ENCODE results near the gene CLSTN2. TPM values are rescaled to one million over a fixed set of nuclear protein-coding genes. Genes with fewer than 3 reads are reported as not detected.

CLSTN2 gene
- total RNA-seq, 1 donor from 2014 or later, result under 0.01 TPM

DNA sequence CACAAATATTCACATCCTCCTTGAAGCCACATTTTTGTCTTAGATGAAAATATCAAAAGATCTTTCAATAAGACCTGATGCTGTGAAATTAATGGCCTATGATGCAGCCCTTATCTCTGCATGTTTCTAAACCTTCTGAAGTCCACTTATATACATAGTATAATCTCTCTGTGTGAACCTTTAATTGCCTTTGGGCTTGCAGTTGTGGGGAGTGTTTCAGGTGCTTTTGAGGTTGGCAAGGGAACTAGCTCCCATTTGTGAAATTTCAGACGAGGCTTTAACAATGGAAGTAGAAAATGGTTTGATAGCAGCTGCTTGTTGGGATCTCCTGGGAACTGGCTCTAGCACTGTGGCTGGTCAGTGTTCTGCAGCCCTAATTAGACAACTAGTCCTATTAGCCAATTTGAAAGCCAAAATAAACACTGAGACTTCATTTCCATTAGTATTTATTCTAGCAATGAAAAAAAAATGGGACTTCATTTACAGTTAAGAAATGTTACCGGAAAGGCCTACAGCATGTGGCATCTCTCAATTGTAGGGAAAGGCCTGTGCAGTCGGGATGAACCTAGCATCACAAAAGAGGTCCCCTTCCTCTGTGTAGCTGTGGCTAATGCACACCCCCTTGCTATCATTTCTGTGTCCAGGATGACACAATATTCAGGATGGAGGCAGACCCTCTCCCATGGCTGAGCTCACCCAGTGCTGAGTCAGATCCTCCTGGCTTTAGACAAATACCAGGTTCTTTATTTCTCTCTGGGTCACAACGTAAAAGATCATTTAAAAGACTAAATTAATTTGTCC, 602.1 kb downstream of the CLSTN2 start:
- DNase-seq (ENCODE audit: low read depth, low spot score), result no peak

DNA sequence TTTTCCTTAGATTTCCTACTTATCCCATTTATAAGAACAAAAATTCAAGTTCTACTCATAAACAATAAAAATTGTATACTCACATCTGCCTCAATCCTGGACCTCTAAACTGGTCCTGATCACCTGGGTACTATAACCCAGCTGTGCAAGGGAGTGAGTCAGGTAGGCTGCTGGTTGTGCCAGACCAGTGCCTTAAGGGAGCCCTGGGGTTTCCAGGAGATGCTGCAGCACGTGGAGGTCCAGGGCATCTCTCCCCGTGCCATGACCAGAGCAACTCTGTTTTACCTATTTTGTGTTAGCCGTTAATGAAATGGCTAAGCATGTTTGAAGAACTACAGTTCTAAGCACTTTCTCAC, 602.7 kb downstream of the CLSTN2 start:
- DNase-seq (ENCODE audit: low read depth, low spot score), result no peak

DNA sequence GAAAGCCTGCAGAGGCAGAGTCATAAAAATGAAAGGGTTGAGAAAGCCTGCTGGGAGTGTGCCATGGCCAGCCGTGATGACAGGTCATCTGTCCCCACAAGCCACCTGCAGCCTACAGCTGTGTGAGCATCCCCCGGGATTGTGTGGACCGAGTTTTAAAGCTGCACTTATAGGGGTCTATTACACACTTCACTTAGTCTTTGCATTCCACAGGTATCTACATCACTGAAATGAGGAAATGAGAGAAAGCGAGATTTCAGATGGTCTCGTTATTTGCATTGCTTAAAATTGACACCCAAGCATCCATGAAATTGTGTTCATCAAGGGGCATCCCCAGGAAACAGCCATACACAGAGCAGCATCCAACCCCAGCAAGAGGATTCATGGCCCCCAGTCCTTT, 605.3 kb downstream of the CLSTN2 start:
- no peak for DNase-seq (ENCODE audit: low read depth, low spot score)

DNA sequence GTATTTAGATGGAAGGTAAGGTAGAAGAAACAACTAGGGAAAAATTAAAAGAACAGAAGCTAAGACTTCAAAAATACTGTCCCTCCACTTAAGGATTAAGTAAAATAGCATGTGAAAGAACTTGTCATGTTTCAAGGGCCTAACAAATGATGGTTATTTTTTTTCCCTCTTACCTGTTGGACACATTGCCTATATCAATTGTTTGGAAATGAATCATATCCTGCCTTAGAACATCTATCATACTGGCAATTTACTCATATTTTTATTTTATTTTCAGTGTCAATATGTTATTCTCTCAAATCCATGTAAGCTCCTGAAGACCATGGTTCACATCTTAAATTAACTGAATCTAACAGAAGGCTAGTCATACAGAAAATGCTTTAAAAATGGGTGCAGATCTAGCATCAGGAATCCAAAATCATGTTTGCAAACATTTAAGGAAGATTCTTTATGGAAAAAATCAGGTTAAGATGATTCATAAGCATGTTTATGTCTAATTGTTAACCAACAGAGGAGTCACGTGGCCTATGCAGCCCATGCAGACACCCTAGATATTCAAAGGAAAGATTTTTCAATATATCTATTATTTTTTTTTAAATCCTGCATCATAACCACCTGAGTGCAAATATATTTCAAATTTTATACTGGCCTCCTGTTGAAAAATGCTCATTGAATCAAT, 607.1 kb downstream of the CLSTN2 start:
- no peak for DNase-seq (ENCODE audit: low read depth, low spot score)

DNA sequence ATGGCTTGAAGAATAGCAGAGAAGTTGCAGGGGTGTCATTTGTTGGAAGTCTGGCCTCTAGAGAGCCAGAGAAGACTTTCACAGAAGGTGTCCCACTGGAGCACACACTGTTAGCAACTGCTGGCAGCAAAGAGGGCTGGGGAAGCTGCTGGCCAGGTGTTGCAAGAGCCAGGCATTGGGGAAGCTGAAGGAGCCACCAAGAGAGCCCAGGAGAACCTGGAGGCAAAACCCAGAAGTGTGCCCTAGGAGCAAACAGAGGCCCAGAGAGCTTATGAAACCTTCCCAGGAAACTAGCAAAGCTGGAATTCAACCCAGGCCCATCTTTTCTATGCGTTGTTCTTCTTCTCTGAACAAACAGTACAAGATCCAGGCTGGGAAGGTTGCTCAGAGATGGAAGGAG, 610.2 kb downstream of the CLSTN2 start:
- no peak for DNase-seq (ENCODE audit: low read depth, low spot score)

DNA sequence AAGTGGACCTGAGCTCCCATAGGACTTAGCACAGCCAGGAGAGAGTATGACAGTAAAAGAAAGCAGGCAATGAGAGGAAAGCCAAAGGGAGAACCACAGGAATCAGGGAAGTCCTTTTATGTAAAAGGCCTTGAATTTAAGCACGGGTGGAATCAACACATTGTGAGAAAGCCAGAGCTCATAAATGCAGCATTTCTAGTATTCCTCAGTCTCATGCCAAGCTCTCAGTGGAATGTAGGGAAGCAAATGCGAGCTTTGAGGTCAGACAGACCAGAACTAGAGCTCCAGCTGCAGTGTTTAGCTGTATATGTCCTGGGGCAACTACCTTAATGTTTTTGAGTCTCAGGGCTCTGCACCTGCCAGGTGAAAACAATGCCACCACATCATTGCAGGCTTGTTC, 610.8 kb downstream of the CLSTN2 start:
- no peak for DNase-seq (ENCODE audit: low read depth, low spot score)

DNA sequence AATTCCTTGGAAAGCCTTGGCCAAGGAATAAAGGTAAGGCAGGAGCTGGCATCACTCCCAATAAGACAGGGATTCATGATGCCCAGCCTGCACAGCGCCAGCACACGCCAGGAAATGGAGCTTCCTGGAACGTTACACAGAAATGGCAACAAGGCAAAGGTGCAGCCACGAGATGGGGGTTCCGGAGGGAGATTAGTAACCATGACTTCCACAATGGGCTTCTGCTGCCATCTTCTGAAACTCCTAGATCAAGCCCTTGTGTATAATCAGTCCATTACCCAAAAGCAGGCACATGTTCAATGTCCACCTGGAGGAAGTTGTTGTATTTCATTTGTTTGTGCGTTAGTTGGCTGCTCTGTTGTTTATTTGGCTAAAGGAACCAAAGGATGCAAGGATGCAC, 611.7 kb downstream of the CLSTN2 start:
- no peak for DNase-seq (ENCODE audit: low read depth, low spot score)

DNA sequence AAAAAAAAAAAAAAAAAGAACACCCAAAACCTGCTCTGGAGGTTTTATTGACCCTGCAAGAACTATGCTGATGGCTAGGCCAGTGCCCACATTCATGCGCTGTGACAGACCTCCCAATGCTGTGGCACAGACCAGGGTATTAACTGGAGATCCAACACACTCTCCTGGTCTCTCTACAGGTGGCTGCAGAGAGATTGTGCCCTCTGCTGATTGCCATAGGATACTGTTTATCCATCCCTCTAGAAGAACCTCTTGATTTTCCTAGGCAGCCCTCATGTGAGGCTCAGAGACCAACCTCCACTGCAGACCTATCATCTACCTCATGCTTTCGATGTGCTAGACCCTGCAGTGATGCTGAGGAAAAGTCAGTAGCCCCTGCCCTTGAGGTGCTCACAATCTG, 617.4 kb downstream of the CLSTN2 start:
- no peak for DNase-seq (ENCODE audit: low read depth, low spot score)

DNA sequence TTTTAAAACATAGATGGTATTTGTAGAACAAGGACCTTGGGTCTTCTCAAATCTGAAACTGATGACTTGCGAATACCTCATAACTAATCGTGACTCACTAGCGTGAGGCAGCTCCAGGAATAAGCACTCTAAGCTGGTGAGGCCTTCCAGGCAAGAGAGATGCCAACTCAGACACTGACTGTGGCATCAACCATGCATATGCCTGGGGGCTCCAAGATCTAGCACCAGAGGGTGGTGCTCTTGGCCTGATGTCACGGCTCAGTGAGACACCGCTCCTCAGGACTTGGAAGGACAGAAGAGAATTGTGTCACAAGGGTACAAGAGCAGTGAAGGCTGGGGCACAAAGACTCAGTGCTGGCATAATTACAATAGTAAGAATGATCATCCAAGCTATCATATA, 617.9 kb downstream of the CLSTN2 start:
- DNase-seq (ENCODE audit: low read depth, low spot score), result no peak

DNA sequence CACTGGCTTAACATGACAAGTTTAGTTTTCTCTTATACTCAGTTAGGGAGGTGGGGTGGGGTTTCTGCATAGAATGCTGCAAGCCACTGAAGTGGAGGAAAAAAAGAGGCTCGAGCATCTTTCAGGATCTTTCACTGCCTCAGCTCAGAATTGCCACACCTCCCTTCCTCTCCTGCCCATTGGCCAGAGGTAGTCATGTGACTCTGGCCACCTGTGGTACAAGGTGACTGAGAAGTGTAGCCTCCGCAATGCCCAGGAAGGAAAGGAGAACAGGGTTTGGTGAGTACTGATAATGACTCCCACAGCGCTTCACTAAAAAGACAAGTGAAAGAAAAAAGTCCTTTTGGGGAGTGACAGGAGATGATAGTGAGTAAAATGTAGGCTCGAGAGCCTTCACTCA, 618.6 kb downstream of the CLSTN2 start:
- DNase-seq (ENCODE audit: low read depth, low spot score), result no peak

DNA sequence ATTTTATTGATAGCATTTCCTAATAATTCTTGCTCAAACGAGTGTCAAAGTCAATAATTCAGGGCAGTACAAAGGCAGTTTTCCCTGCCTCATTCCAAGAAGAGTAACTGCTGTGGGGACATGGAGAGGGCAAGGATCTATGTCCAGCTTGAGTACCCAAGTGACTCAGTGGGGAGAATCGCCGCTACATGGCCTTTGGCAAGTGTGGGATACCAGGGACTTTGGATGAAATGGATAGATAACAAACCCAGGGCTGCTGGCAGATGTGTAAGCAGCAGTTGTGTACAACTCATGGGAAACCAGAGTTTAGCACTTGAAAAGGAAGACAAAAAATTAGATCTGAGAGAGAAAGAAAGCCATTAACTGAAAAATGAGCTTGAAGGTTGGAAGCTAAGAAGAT, 620.7 kb downstream of the CLSTN2 start:
- DNase-seq (ENCODE audit: low read depth, low spot score), result no peak

DNA sequence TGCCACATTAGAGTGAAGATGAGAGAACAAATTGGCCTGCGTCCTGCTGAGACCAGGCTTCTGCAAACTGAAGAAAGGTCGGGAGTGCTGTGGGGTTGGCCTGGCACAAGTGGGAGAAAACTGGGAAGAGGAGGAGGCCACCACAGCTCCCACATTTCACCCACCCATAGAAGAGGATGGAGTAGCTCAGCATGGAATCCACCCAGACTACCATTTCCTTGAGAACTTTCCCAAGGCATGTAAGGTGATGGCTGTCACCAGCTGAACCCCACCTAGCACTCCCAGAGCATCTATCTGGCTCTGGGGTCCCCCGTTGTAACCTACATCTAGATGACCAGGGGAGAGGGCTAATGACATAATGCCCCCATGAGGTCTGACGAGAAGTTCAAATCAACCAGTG, 622.5 kb downstream of the CLSTN2 start:
- DNase-seq (ENCODE audit: low read depth, low spot score), result no peak

DNA sequence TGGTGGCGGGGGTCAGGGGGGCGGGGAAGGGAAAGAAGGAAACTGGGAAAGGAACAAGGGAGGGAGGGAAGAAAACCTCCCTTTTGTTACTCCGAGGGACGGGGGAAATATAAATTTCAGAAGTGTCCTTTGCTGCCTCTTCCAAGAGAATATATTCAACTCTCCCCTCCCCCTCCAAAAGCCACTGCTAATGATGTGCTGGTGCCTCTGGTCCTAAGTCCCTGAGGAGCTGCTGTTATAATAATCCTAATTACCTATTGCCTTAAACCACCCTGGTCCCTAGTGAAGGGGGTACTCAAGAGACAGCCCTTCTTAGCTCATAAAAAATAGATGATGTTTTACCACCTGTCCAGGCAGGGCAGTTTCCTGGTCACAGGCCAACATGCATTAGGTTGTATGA, 624.6 kb downstream of the CLSTN2 start:
- no peak for DNase-seq (ENCODE audit: low read depth, low spot score)

DNA sequence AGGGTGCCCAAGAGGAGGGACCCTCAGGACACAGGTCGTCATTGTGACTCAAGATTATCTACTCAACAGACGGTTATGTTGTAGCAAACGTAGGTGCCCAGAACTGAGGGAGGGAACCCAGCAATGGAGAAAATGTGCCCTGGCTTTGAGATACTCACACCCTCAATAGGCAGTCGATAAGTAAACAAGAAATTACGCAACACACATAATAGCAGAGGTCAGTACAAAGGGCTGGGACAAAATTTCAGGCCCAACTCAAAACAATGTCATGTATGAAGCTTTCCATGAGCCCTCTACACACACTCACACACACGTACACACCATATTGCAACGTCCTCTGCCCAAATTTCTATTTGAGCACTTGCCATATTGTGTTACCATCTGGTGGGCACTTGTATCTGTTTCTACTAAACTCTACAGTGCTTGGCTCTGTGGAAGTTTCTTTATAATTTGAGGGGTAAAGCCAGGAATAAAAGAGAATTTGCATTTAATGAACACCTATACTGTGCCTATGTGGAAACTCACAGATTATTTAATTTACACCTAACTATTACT, 628.3 kb downstream of the CLSTN2 start:
- no peak for DNase-seq (ENCODE audit: low read depth, low spot score)

DNA sequence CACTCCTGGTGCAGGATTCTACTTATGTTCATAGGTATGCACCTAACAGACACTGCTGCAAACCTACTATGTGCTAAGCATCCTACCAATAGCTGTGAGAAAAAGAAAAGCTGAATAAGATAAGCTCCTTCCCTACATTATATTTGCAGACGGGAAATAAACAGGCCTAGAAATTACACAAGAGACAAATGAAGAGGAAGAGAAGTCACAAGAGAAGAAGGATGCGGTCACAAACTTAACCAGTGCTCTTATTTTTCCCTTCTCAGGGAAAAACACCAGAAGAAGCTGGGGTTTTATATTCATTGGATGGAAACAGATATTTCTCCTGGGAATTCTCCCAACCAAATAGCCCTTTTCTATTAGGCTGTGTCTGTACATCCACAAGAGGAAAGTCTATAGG, 633.1 kb downstream of the CLSTN2 start:
- no peak for DNase-seq (ENCODE audit: low read depth, low spot score)

DNA sequence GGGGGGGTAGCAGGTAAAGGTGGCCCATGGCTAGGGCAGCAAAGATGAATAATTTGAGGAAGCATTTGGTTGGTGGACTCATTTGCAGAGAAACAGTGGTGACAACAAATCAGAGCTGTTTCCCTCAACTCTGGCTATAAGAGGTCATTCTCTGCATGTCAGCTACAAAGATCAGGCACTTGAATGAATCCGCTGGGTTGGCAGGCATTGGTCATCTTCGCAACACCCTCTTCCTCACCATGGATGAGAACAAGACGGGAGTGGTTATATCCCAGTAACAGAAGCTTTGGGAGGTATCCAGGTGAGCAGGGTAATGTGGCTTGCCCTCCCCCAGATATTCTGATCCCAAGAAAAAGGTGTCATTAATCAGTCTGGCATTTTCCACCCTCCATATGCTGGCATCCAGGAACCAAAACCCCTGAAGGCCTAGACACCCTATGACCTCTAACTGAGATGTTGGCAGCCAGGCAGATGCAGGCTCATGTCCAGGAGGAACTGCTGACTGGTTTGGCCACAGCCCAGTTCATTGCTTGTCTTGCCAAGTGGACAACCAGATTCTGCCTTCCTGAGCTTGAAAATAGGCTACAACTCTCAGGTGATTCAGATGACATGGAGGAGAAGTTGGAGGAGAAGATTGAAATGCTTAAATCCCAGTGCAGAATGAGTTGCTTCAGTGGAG, 634.0 kb downstream of the CLSTN2 start:
- DNase-seq (ENCODE audit: low read depth, low spot score), result no peak

DNA sequence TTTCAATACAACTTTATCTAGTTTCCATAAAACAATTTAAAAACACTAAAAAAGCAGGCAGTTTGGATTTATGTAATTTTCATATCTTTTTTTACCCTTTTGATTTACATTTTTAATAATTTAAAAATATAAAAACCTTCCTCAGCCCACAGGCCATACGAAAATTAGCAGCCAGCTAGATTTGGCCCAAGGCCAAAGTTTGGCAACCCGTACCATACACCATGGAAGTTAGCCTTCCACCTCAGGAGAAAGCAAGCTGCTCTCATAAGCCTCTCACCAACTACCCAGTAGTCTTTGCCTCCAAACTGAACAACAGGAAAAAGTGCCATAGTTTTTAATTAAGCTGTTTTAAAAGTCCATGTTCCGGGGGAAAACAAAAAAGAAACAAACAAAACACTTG, 635.6 kb downstream of the CLSTN2 start:
- no peak for DNase-seq (ENCODE audit: low read depth, low spot score)

DNA sequence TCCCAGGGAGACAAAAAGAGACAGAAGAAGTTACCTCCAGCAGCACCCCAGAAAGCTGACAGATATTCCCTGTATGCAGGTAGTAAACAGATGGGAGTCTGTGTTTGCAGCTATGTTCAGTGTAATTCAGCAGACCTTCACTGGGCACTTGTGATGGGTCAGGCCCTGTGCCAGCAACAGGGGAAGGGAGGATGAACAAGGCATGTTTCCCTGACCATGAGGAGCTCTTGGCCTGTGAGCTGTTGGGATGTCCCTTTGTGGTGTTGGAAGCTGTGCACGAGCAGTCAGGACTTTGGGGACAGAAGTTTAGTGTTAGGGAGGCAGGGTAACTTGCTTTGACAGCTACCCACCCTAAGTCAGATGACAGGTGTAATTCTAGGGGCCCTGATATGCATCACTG, 636.9 kb downstream of the CLSTN2 start:
- no peak for DNase-seq (ENCODE audit: low read depth, low spot score)

DNA sequence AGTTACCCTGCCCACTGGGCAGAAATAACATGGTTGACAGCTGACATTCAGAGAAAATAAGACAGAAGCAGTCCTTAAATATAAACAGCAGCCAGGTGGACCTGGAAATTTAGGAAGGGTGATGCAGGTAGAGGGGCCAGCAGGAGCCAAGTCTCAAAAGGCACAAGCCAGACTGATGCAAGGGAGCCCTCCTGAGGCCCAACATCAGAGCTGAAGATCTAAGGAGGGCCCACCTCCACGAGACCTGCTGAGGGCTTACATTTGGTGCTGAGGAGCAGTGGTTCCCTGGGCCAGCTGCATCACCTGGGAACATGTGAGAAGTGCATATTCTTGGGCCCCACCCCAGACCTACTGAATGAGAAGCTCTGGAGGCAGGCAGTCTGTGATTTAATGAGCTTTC, 637.3 kb downstream of the CLSTN2 start:
- no peak for DNase-seq (ENCODE audit: low read depth, low spot score)

DNA sequence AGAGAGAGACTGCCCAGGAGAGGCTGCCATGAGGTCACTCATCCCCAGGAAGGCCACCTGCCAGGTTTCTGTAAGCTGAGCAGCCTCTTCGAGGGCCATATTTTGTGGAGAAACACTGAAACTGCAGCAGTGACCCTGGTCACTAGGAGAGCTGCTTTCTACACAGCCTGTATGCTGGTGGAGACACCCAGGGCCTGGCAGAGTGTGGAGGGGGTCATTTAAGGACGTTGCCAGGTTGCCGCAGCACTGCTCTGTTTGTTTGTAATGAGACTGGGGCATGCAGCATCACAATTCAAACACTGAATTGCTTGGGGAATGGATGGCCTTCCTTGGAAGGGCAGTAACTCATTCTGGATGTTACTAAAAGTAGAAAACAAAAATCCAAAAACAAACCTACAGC, 638.0 kb downstream of the CLSTN2 start:
- DNase-seq (ENCODE audit: low read depth, low spot score), result no peak

DNA sequence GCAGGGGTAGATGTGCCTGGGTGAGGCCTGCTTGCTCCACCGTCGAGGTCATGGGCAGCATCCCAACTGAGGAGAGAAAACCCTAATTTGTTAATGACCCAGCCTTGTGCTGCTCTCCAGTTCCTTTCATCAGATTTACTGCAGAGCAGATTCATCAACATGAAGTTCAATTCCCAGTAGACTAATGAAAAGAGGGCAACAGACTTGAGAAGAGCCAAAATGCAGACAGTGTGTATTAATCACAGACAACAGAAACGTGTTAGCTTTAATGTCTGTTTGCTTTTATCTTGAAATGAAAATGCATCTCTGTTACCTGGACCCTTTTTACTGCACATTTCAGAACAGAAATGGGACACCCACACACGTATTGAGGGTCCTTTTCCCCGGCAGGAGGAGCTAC, 639.4 kb downstream of the CLSTN2 start:
- DNase-seq (ENCODE audit: low read depth, low spot score), result no peak

DNA sequence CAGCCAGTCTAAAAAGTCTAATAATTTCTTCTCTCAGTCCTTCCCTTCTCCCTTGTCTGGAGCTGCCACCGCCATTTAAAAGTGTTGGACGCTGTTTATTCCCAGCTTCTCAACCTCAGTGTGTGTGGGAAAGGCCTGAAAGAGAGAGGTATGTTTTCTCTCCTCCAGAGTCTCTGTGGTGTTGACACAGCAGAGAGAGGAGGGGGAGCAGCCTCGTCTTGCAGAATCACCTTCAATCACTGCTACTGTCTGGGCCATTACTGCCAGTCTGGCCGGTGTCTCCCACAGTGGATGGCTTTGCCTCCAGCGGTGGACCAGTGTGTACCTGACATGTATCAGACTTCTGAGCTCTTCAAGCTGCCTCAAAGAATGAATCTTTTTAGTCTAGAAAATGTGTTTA, 641.5 kb downstream of the CLSTN2 start:
- DNase-seq (ENCODE audit: low read depth, low spot score), result no peak
